SK-N-SH treated with all-trans-retinoic acid at 6 μM for 48 hours (cell line): Measurements from ENCODE around the gene CDKN2B-AS1.
A peak's percentile ranks its signal among the peaks of the same experiment; 100 is the strongest.

ENCODE experiments used
- ATAC-seq: fragments of 200-7000 bp; cut with Tn5 transposase; 3 replicates; pipeline ENCODE4 v1.9.1; 2020; ENCODE audit warnings: mild to moderate bottlenecking, moderate library complexity
- BACH2 ChIP-seq: fragments of 250-450 bp; sonication (Bioruptor Pico); IDR thresholded peaks from 2 replicates; pipeline ENCODE4 v1.9.0; 2021; ENCODE audit warnings: mild to moderate bottlenecking, borderline replicate concordance
- CREB5 ChIP-seq: fragments of 250-450 bp; sonication (Bioruptor Pico); IDR thresholded peaks from 2 replicates; pipeline ENCODE4 v1.5.1; 2020; ENCODE audit warnings: low read depth, mild to moderate bottlenecking, moderate library complexity
- CSDC2 ChIP-seq: fragments of 250-450 bp; sonication (Bioruptor Pico); IDR thresholded peaks from 2 replicates; pipeline ENCODE4 v1.5.0; 2020; ENCODE audit warnings: mild to moderate bottlenecking, moderate library complexity
- CSRNP3 ChIP-seq: fragments of 250-450 bp; sonication (Bioruptor Pico); IDR thresholded peaks from 2 replicates; pipeline ENCODE4 v1.5.1; 2021; ENCODE audit warnings: mild to moderate bottlenecking, moderate library complexity
- ESRRG ChIP-seq: fragments of 250-450 bp; sonication (Bioruptor Pico); IDR thresholded peaks from 2 replicates; pipeline ENCODE4 v1.6.1; 2021; ENCODE audit warnings: mild to moderate bottlenecking
- GLIS3 ChIP-seq: fragments of 250-450 bp; sonication (Bioruptor Pico); IDR thresholded peaks from 2 replicates; pipeline ENCODE4 v1.5.0; 2020; ENCODE audit warnings: mild to moderate bottlenecking, moderate library complexity
- OSR1 ChIP-seq: fragments of 250-450 bp; sonication (Bioruptor Pico); IDR thresholded peaks from 2 replicates; pipeline ENCODE4 v1.8.0; 2022; ENCODE audit warnings: moderate library complexity, mild to moderate bottlenecking, inconsistent platforms
- PATZ1 ChIP-seq: fragments of 250-450 bp; sonication (Bioruptor Pico); IDR thresholded peaks from 2 replicates; pipeline ENCODE4 v1.8.0; 2020; ENCODE audit warnings: mild to moderate bottlenecking, moderate library complexity, borderline replicate concordance
- SNAI2 ChIP-seq: fragments of 250-450 bp; sonication (Bioruptor Pico); IDR thresholded peaks from 2 replicates; pipeline ENCODE4 v1.5.0; 2020; ENCODE audit warnings: mild to moderate bottlenecking, moderate library complexity
- TCF4 ChIP-seq: fragments of 250-450 bp; sonication (Bioruptor Pico); IDR thresholded peaks from 2 replicates; pipeline ENCODE4 v1.8.0; 2021; ENCODE audit warnings: mild to moderate bottlenecking, moderate library complexity, borderline replicate concordance
- TSHZ2 ChIP-seq: fragments of 250-450 bp; sonication (Bioruptor Pico); IDR thresholded peaks from 2 replicates; pipeline ENCODE4 v1.5.0; 2020; ENCODE audit warnings: mild to moderate bottlenecking, moderate library complexity
- ZC3H10 ChIP-seq: fragments of 250-450 bp; sonication (Bioruptor Pico); IDR thresholded peaks from 2 replicates; pipeline ENCODE4 v1.5.1; 2021; ENCODE audit warnings: mild to moderate bottlenecking, moderate library complexity
- ZFP3 ChIP-seq: fragments of 250-450 bp; sonication (Bioruptor Pico); IDR thresholded peaks from 2 replicates; pipeline ENCODE4 v1.5.0; 2020; ENCODE audit warnings: mild to moderate bottlenecking, moderate library complexity
- ZFP30 ChIP-seq: fragments of 450-650 bp; formaldehyde crosslinking; IDR thresholded peaks from 2 replicates; pipeline ENCODE4 v1.5.0; 2022; ENCODE audit warnings: mild to moderate bottlenecking, moderate library complexity
- ZNF565 ChIP-seq: fragments of 450-650 bp; formaldehyde crosslinking; conservative IDR thresholded peaks from 2 replicates; pipeline ENCODE4 v1.5.0; 2020; ENCODE audit warnings: low read depth, mild to moderate bottlenecking, moderate library complexity
- ZNF70 ChIP-seq: fragments of 450-650 bp; formaldehyde crosslinking; IDR thresholded peaks from 2 replicates; pipeline ENCODE4 v1.5.0; 2020; ENCODE audit warnings: mild to moderate bottlenecking, moderate library complexity
- ZNF8 ChIP-seq: fragments of 450-650 bp; formaldehyde crosslinking; IDR thresholded peaks from 2 replicates; pipeline ENCODE4 v1.5.0; 2020; ENCODE audit warnings: mild to moderate bottlenecking, moderate library complexity

The CDKN2B-AS1 gene

GRCh38 chr9:22118810-22119521, 124.4 kb downstream of the CDKN2B-AS1 start:
- TF ChIP-seq ZNF70 (no peak), ZFP3 (no peak), GLIS3 (CRISPR knock-in tag) (no peak), SNAI2 (CRISPR knock-in tag) (no peak)
- TF ChIP-seq, all 23 proteins: peak for 0
- no peak for ATAC-seq

GRCh38 chr9:22119522-22120158, 125.0 kb downstream of the CDKN2B-AS1 start:
- TF ChIP-seq CSRNP3 (CRISPR knock-in tag) (no peak), GLIS3 (CRISPR knock-in tag) (no peak), ZNF565 (CRISPR knock-in tag) (no peak), CSDC2 (CRISPR knock-in tag) (no peak), ZNF70 (no peak), PATZ1 (CRISPR knock-in tag) (no peak)
- peak; percentile 91 for ATAC-seq

GRCh38 chr9:22120159-22120549, 125.6 kb downstream of the CDKN2B-AS1 start:
- no peak for ATAC-seq
- TF ChIP-seq ZC3H10 (CRISPR knock-in tag) = no peak
- TF ChIP-seq ZFP30 (CRISPR knock-in tag) = no peak
- TF ChIP-seq ZNF565 (CRISPR knock-in tag) = no peak
- TF ChIP-seq SNAI2 (CRISPR knock-in tag) = no peak
- no peak for TF ChIP-seq BACH2 (CRISPR knock-in tag)
- no peak for TF ChIP-seq CSRNP3 (CRISPR knock-in tag)
- no peak for TF ChIP-seq GLIS3 (CRISPR knock-in tag)
- no peak for TF ChIP-seq OSR1 (CRISPR knock-in tag)
- TF ChIP-seq ESRRG (CRISPR knock-in tag) = no peak
- TF ChIP-seq PATZ1 (CRISPR knock-in tag) = no peak
- TF ChIP-seq CREB5 (CRISPR knock-in tag) = no peak
- TF ChIP-seq CSDC2 (CRISPR knock-in tag) = no peak
- TF ChIP-seq ZNF8 = no peak
- TF ChIP-seq ZNF70 = no peak
- TF ChIP-seq TCF4 (CRISPR knock-in tag) = no peak
- TF ChIP-seq TSHZ2 = no peak
